Naive thymus-derived CD4-positive, alpha-beta T cell (primary cell): Measurements from ENCODE around the gene AEN. TPM values are rescaled to one million over a fixed set of nuclear protein-coding genes. Genes with fewer than 3 reads are reported as not detected.

ENCODE experiments used
- ATAC-seq: fragments of 150-1000 bp; cut with Tn5 transposase; 2 replicates; pipeline ENCODE4 v1.10.0; 2021; ENCODE audit warnings: mild to moderate bottlenecking, moderate library complexity
- CTCF ChIA-PET: fragments of 350-600 bp; sonication (Branson Sonifier 250); formaldehyde crosslinking; loops from one replicate; lab custom pipeline; 2021; ENCODE audit warnings: antibody characterized with exemption; lab: Charles Lee
- POLR2A ChIA-PET: fragments of 350-600 bp; sonication (Branson Sonifier 250); formaldehyde crosslinking; loops from one replicate; lab custom pipeline; 2021; ENCODE audit warnings: antibody characterized with exemption, inconsistent platforms; lab: Charles Lee
- DNase-seq, 9 donors: peaks; one replicate each; pipeline versions ENCODE4 v3.0.0 to v3.0.0-alpha.2; 2020 to 2022; ENCODE audit warnings: mixed read lengths in 1 of 9
- H3K27ac ChIP-seq: one replicate; pipeline ENCODE4 v1.7.0; 2013; ENCODE audit warnings: mild to moderate bottlenecking, low read depth, low read length, moderate library complexity
- H3K27me3 ChIP-seq, 2 donors: one replicate each; pipeline ENCODE4 v1.7.0; 2013; ENCODE audit warnings: low read length in 2 of 2, mild to moderate bottlenecking in 2 of 2, moderate library complexity in 2 of 2; ENCODE audit not compliant: control insufficient read depth in 2 of 2, insufficient read depth in 2 of 2
- H3K36me3 ChIP-seq, 3 experiments: 1 replicate in 2 of 3; 2 replicates in 1 of 3; pipeline ENCODE4 v1.7.0; 2013; ENCODE audit warnings: low read length in 3 of 3, mild to moderate bottlenecking in 3 of 3, moderate library complexity in 1 of 3; ENCODE audit not compliant: insufficient read depth in 3 of 3, control insufficient read depth in 2 of 3
- H3K4me1 ChIP-seq, 2 donors: one replicate each; pipeline ENCODE4 v1.7.0; 2013; ENCODE audit warnings: low read length in 2 of 2, mild to moderate bottlenecking in 2 of 2, moderate library complexity in 1 of 2; ENCODE audit not compliant: control insufficient read depth in 2 of 2, insufficient read depth in 2 of 2
- H3K4me3 ChIP-seq: 2 replicates; pipeline ENCODE4 v1.7.0; 2013; ENCODE audit warnings: mild to moderate bottlenecking, low read length
- H3K9me3 ChIP-seq, 3 experiments: 1 replicate in 2 of 3; 2 replicates in 1 of 3; pipeline ENCODE4 v1.7.0; 2013; ENCODE audit warnings: low read length in 3 of 3; ENCODE audit not compliant: control insufficient read depth in 2 of 3
- H3K27ac Mint-ChIP-seq, 9 donors: one replicate each; pipeline ENCODE4 v1.8.0; 2020 to 2022; ENCODE audit warnings: mixed read lengths in 9 of 9, mild to moderate bottlenecking in 8 of 9, moderate library complexity in 5 of 9, inconsistent platforms in 2 of 9
- H3K27me3 Mint-ChIP-seq, 5 donors: one replicate each; pipeline ENCODE4 v1.8.0; 2021 to 2022; ENCODE audit warnings: mixed read lengths in 5 of 5, mild to moderate bottlenecking in 1 of 5
- H3K36me3 Mint-ChIP-seq, 5 donors: one replicate each; pipeline ENCODE4 v1.8.0; 2020 to 2022; ENCODE audit warnings: mixed read lengths in 5 of 5, mild to moderate bottlenecking in 3 of 5, inconsistent platforms in 1 of 5
- H3K4me1 Mint-ChIP-seq, 7 donors: one replicate each; pipeline ENCODE4 v1.8.0; 2020 to 2022; ENCODE audit warnings: mixed read lengths in 7 of 7, mild to moderate bottlenecking in 3 of 7, inconsistent platforms in 1 of 7
- H3K4me3 Mint-ChIP-seq, 10 donors: one replicate each; pipeline ENCODE4 v1.8.0; 2020 to 2022; ENCODE audit warnings: mild to moderate bottlenecking in 10 of 10, mixed read lengths in 10 of 10, moderate library complexity in 6 of 10, inconsistent platforms in 2 of 10
- H3K9me3 Mint-ChIP-seq, 11 donors: one replicate each; pipeline ENCODE4 v1.8.0; 2020 to 2022; ENCODE audit warnings: mixed read lengths in 11 of 11, mild to moderate bottlenecking in 4 of 11, inconsistent platforms in 1 of 11, moderate library complexity in 1 of 11
- intact Hi-C, 2 donors: fragments of 100-400 bp; cut with micrococcal nuclease; formaldehyde crosslinking; loops; one replicate each; pipeline ENCODE4 v1.15.1; 2023
- polyA plus RNA-seq, 2 donors: library from polyadenylated mRNA; unstranded; fragments of 300-500 nt; fragmentation: Illumina TruSeq; gene quantifications; one replicate each; pipeline ENCODE4 v1.2.3, GENCODE V29; 2021
- total RNA-seq, 6 experiments: library from RNA in 5 of 6; stranded (reverse) in 5 of 6; gene quantifications; 1 replicate in 5 of 6; 2 replicates in 1 of 6; pipeline ENCODE4 v1.2.3 and lab custom pipeline; 2021 to 2026

Gene AEN
- total and polyA plus RNA-seq, 7 experiments from 2014 or later, result 20.2 to 52.1 (median 31.7) TPM

GRCh38 chr15:88617031-88617722 is 4.0 kb upstream of the AEN start:
- no peak for ATAC-seq
- H3K36me3 ChIP-seq, result no peaks in the 10 kb centered on the region
- H3K27ac ChIP-seq, result no peak overlapping the region
- H3K27ac Mint-ChIP-seq, result no peak overlapping the region
- H3K4me1 ChIP-seq, result peaks cover 3 to 4% of the 10 kb centered on the region in 2 donors
- peaks cover 0 to 3% (median 0%) of the 10 kb centered on the region in 5 donors for H3K36me3 Mint-ChIP-seq
- H3K9me3 ChIP-seq, result no peaks in the 10 kb centered on the region
- ChIA-PET POLR2A (no interaction called here), CTCF (no interaction called here)
- H3K4me1 Mint-ChIP-seq, result peaks cover 4 to 13% (median 8%) of the 10 kb centered on the region in 7 donors
- DNase-seq, result no peak
- no peaks in the 10 kb centered on the region for H3K9me3 Mint-ChIP-seq
- intact Hi-C loops, result no loop called here
- H3K27me3 Mint-ChIP-seq, result peaks cover 0 to 18% (median 10%) of the 10 kb centered on the region in 5 donors
- no peak overlapping the region for H3K4me3 ChIP-seq
- no peaks in the 10 kb centered on the region for H3K27me3 ChIP-seq
- peak overlapping the region in 1 of 10 donors; percentile 29 for H3K4me3 Mint-ChIP-seq

GRCh38 chr15:88617790-88618189 is 3.4 kb upstream of the AEN start:
- DNase-seq (no peak), ATAC-seq (no peak)
- H3K9me3 ChIP-seq, result no peaks in the 10 kb centered on the region
- no peak overlapping the region for H3K4me3 ChIP-seq
- H3K27ac Mint-ChIP-seq, result no peak overlapping the region
- H3K36me3 Mint-ChIP-seq, result peaks cover 0 to 8% (median 0%) of the 10 kb centered on the region in 5 donors
- no peaks in the 10 kb centered on the region for H3K27me3 ChIP-seq
- H3K9me3 Mint-ChIP-seq, result no peaks in the 10 kb centered on the region
- ChIA-PET POLR2A (no interaction called here), CTCF (no interaction called here)
- peaks cover 5 to 8% of the 10 kb centered on the region in 2 donors for H3K4me1 ChIP-seq
- H3K27me3 Mint-ChIP-seq, result peaks cover 0 to 15% (median 10%) of the 10 kb centered on the region in 5 donors
- H3K4me1 Mint-ChIP-seq, result peaks cover 6 to 19% (median 13%) of the 10 kb centered on the region in 7 donors
- intact Hi-C loops, result no loop called here
- no peak overlapping the region for H3K4me3 Mint-ChIP-seq
- no peaks in the 10 kb centered on the region for H3K36me3 ChIP-seq
- H3K27ac ChIP-seq, result no peak overlapping the region

GRCh38 chr15:88618686-88619085 is 2.5 kb upstream of the AEN start:
- Histone ChIP-seq H3K27ac (no peak overlapping the region), H3K36me3 (no peaks in the 10 kb centered on the region), H3K4me1 (peaks cover 14 to 15% of the 10 kb centered on the region in 2 donors), H3K4me3 (no peak overlapping the region), H3K9me3 (no peaks in the 10 kb centered on the region), H3K27me3 (no peaks in the 10 kb centered on the region)
- intact Hi-C loops, result no loop called here
- Mint-ChIP-seq H3K27ac (no peak overlapping the region), H3K9me3 (no peaks in the 10 kb centered on the region), H3K4me3 (no peak overlapping the region), H3K27me3 (peaks cover 0 to 7% (median 4%) of the 10 kb centered on the region in 5 donors), H3K36me3 (peaks cover 0 to 15% (median 0%) of the 10 kb centered on the region in 5 donors), H3K4me1 (peaks cover 12 to 28% (median 22%) of the 10 kb centered on the region in 7 donors)
- ChIA-PET CTCF (no interaction called here), POLR2A (no interaction called here)
- DNase-seq (no peak), ATAC-seq (no peak)

- DNase-seq (no peak), ATAC-seq (no peak)
- Histone ChIP-seq H3K27ac (no peak overlapping the region), H3K4me1 (peaks cover 22 to 24% of the 10 kb centered on the region in 2 donors), H3K27me3 (no peaks in the 10 kb centered on the region), H3K36me3 (no peaks in the 10 kb centered on the region), H3K9me3 (no peaks in the 10 kb centered on the region), H3K4me3 (no peak overlapping the region)
- ChIA-PET POLR2A (interaction anchor here (1.0 kb wide), 1 partner anchor 15 kb away, joined by 3 read pairs; no protein-coding TSS in a partner anchor), CTCF (interaction anchor here (0.6 kb wide), 2 partner anchors 217 to 370 kb away, joined by 3 read pairs; no protein-coding TSS in a partner anchor)
- peak overlapping the region in 1 of 10 donors; percentile 0 for H3K4me3 Mint-ChIP-seq
- intact Hi-C loops, result loop anchor here (2.0 to 10.0 kb wide), 6 partner anchors 468 to 715 kb away; partner anchors contain the start of genes ABHD2 (in 2 of the 2), FANCI (in 2 of the 2) and POLG (in 2 of the 2)
- no peak overlapping the region for H3K27ac Mint-ChIP-seq
- H3K4me1 Mint-ChIP-seq, result peaks cover 20 to 39% (median 33%) of the 10 kb centered on the region in 7 donors
- no peaks in the 10 kb centered on the region for H3K9me3 Mint-ChIP-seq
- peaks cover 0 to 7% (median 0%) of the 10 kb centered on the region in 5 donors for H3K27me3 Mint-ChIP-seq
- peaks cover 0 to 20% (median 0%) of the 10 kb centered on the region in 5 donors for H3K36me3 Mint-ChIP-seq
Measured at GRCh38 chr15:88619796-88620195, 1.3 kb upstream of the AEN start.

- H3K27ac ChIP-seq, result peak overlapping the region; percentile 90
- Mint-ChIP-seq H3K4me1 (peaks cover 23 to 57% (median 49%) of the 10 kb centered on the region in 7 donors), H3K9me3 (no peaks in the 10 kb centered on the region), H3K27ac (peak overlapping the region; percentile 81 to 100 (median 94)), H3K27me3 (peaks cover 0 to 7% (median 0%) of the 10 kb centered on the region in 5 donors), H3K36me3 (peaks cover 0 to 25% (median 0%) of the 10 kb centered on the region in 5 donors), H3K4me3 (peak overlapping the region; percentile 82 to 97 (median 90))
- intact Hi-C loops, result loop anchor here (1.0 to 10.0 kb wide), 10 partner anchors 17 to 713 kb away; partner anchors contain the start of genes ABHD2 (in 2 of the 2), DET1 (in 2 of the 2), FANCI (in 2 of the 2) and MRPL46 (in 2 of the 2)
- H3K36me3 ChIP-seq, result peaks cover 0 to 7% (median 6%) of the 10 kb centered on the region in 3 experiments
- ATAC-seq (peak; percentile 55), DNase-seq (peak in 8 of 9 donors; percentile 44 to 77 (median 73))
- no peaks in the 10 kb centered on the region for H3K27me3 ChIP-seq
- H3K4me1 ChIP-seq, result peaks cover 41 to 44% of the 10 kb centered on the region in 2 donors
- H3K4me3 ChIP-seq, result peak overlapping the region; percentile 76
- ChIA-PET CTCF (interaction anchor here (1.1 to 1.4 kb wide), 4 partner anchors 34 to 213 kb away, joined by 3 to 6 read pairs (median 4); no protein-coding TSS in a partner anchor), POLR2A (interaction anchor here (0.7 to 2.1 kb wide), 9 partner anchors 9 to 155 kb away, joined by 3 to 51 read pairs (median 4); partner anchors contain the start of genes MRPL46 and MRPS11)
- H3K9me3 ChIP-seq, result no peaks in the 10 kb centered on the region
Measured at GRCh38 chr15:88621789-88622604, 857 bp downstream of the AEN start.

- peak overlapping the region; percentile 81 to 100 (median 94) for H3K27ac Mint-ChIP-seq
- peaks cover 44 to 48% of the 10 kb centered on the region in 2 donors for H3K4me1 ChIP-seq
Measured at GRCh38 chr15:88622605-88622975, 1.4 kb downstream of the AEN start.

More at GRCh38 chr15:88622605-88622975, 1.4 kb downstream of the AEN start:
- Histone ChIP-seq H3K27ac (peak overlapping the region; percentile 90), H3K36me3 (peaks cover 0 to 7% (median 7%) of the 10 kb centered on the region in 3 experiments), H3K27me3 (no peaks in the 10 kb centered on the region), H3K9me3 (no peaks in the 10 kb centered on the region), H3K4me3 (peak overlapping the region; percentile 76)
- DNase-seq (no peak), ATAC-seq (no peak)
- Mint-ChIP-seq H3K27me3 (peaks cover 0 to 7% (median 0%) of the 10 kb centered on the region in 5 donors), H3K36me3 (peaks cover 0 to 31% (median 4%) of the 10 kb centered on the region in 5 donors), H3K4me1 (peaks cover 27 to 63% (median 55%) of the 10 kb centered on the region in 7 donors), H3K4me3 (peak overlapping the region; percentile 82 to 97 (median 90)), H3K9me3 (no peaks in the 10 kb centered on the region)
- intact Hi-C loops, result loop anchor here (2.0 to 10.0 kb wide), 7 partner anchors 18 to 712 kb away; partner anchors contain the start of genes FANCI (in 2 of the 2), POLG (in 2 of the 2), ABHD2 (in 1 of the 2) and HAPLN3 (in 1 of the 2)
- ChIA-PET POLR2A (interaction anchor here (0.7 to 2.1 kb wide), 7 partner anchors 8 to 42 kb away, joined by 3 to 51 read pairs (median 7); no protein-coding TSS in a partner anchor), CTCF (interaction anchor here (1.1 to 1.4 kb wide), 3 partner anchors 34 to 42 kb away, joined by 4 to 6 read pairs (median 5); no protein-coding TSS in a partner anchor)
